CD4-positive, alpha-beta T cell treated with Interleukin-21 for 1 hour (primary cell): ENCODE results near the gene RNF146.
"Not testable (repeated sequence)": the region's sequence is repeated elsewhere in the genome, so short reads cannot be mapped to it uniquely, and the experiment has no call there.

Experiments
- DNase-seq: peaks from one replicate; pipeline ENCODE4 v3.0.0-alpha.2; 2020

RNF146 gene

DNA sequence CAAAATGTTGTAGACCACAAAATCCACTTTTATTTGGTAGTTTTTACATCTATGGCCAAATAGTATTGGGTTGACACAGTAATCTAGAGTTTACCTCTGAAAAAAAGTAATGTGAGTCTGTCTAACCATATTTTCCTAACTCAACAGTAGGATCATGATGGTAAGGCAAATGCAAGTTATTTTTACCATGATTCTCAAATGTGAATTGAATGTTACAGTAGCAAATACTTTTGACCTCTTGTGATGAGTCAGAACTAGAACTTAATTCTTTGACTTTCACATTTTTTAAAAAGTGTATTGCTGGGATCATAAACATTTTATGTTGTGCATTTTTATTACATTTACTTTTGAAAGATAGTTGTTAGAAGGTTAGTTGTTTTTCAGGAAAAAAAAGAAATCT lies 22.0 kb downstream of the RNF146 start:
- no peak for DNase-seq

- no peak for DNase-seq
Observed at GRCh38 chr6:127289934-127290333, 23.3 kb downstream of the RNF146 start.

DNA sequence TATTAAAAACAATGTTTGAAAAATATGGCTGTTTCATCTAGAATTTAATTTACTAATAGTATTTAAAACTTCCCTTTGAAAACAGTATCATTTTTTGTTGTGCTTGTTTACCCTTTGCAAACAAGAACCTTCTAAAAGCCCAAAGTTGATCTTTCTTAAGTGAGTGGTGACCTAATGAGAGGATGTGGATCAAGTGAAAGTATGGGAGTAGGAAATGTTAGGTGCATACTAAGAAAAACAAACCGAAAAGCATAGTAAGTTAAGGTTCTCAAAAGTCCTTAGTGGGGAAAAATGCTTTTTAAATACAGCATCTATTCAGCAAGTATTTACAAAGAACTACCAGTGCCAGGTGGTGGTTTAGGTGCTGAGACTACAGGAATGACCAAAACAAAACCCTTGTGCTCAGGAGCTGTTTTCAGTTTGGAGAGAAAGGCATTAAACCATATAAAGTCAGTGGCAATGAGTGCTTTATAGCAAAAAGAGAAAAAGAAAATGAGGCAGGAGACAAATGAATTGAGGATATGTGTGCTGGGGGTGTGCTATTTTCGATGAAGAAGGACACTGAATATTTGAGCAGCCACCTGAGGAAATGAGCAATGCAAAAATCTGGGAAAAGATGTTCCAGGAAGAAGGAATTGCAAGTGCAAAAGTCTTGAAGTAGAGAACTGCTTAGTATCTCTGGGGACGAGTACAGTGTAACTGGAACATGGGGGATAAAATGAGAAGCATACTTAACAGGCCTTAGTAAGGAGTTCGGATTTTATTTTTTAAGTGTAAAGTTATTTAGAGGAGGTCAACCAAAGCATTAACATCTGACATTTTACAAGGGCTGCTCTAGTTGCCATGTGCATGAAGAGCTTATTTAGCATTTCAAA lies 24.0 kb downstream of the RNF146 start:
- no peak for DNase-seq

GRCh38 chr6:127291495-127291894 lies 24.8 kb downstream of the RNF146 start:
- DNase-seq, result peak; percentile 6

DNA sequence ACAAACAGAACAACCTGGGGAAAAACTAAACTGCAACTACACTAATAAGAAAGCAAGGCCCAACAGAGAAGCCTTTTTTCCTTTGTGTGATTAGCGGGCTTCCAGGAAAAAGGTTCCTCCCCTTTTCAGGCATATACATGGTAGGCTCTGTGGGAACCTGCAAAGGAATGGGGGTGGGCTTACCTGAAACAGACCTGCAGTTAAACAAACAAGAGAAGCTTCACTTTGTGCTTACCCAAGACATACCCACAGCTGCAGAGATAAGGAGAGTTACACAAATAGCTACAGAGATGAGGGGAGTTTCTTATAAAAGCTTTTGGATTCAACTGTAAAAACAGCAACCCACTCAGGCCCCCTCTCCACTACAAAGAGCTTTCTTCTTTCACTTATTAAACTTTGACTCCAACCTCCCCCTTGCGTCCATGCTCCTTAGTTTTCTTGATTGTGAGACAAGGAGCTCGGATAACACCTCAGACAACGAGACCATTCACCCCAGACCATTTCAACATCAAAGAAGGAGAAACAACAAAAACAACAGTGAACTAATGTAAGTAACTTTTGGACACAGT lies 30.9 kb downstream of the RNF146 start:
- no peak for DNase-seq

- DNase-seq, result no peak
Observed at GRCh38 chr6:127298475-127298874, 31.8 kb downstream of the RNF146 start.

DNA sequence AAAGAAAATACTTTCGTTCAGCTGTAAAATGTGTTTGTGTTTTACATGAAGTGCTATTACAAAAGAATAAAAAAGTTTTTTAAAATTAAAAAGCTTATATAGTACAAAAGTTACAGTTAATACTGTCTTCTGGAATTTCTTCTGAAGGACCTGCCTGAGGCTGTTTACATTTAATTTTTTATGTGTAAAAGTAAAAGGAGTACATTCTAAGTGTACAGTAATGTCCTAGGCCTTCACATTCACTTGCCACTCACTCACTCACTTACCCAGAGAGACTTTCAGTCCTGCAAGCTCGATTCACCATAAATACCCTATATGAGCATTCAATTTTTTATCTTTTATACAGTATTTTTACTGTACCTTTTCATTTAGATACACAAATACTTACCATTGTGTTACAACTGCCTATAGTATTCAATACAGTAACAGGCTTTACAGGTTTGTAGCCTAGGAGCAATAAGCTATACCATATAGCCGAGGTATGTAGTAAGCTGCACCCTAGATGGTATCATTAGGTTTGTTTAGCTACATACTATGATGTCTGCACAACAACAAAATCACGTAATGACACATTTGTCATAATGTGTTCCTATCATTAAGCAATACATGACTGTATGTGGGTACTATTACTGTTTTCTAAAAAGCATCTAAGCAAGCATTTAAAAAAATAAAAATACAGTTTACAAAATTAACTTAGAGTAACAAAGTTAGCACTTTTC lies 33.0 kb downstream of the RNF146 start:
- no peak for DNase-seq

DNA sequence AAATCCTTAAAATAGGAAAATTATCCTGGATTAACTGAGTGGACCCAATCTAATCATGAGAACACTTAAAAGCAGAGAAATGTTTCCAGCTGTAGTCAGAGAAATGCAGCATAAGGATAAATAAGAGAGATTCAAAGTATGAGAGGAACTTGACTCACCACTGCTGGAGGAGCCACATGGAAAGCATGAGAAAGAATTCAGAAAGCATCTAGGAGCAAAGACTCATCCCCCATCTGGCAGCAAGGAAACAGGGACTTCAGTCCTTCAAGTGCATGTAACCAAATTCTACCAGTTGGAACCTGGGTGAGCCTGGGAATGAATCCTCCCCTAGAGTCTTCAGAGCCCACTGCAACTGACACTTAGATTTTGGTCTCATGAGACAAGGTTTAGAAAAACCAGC lies 33.7 kb downstream of the RNF146 start:
- no peak for DNase-seq

DNA sequence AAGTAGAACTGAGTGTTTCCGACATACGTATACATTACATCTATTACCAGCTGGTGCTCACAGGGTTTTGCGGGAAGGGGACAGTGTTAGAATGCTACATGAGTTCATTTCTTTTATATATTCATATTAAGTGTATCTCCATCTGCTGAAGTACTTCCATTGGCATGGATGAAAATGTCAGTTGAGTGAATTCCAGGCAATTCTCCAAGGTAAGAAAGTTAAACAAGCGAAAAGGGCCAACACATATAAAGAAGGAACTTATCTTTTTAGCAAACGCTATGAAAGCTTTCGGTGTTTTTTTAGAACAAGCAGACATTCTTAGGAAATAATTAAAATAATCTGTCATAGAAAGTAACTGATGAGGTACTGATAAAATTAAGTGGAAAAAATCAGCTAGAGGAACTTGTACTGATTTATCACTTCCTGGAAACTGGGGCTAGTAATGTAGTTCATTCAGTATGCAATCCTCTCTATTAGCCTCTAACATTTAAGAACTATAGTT lies 34.6 kb downstream of the RNF146 start:
- no peak for DNase-seq

- DNase-seq, result peak; percentile 73
Observed at GRCh38 chr6:127302728-127303660, 36.3 kb downstream of the RNF146 start.

DNA sequence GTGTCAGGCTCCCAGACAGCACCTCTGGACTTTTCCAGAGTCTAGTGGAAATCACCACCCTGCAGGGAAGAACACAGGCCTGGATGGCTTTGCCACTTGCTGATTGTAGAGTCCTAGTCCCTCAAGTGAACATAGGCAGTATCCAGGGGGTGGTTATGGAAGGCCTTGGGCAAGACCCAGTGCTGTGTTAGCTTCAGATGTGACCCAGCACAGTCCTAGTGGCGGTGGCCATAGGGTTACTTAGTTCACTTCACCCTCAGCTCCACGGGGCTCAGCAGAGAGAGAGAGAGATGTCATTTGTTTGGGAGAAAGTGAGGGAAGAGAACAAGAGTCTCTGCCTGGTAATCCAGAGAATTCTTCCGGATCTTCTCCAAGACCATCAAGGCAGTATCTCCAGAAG lies 37.3 kb downstream of the RNF146 start:
- no peak for DNase-seq

DNA sequence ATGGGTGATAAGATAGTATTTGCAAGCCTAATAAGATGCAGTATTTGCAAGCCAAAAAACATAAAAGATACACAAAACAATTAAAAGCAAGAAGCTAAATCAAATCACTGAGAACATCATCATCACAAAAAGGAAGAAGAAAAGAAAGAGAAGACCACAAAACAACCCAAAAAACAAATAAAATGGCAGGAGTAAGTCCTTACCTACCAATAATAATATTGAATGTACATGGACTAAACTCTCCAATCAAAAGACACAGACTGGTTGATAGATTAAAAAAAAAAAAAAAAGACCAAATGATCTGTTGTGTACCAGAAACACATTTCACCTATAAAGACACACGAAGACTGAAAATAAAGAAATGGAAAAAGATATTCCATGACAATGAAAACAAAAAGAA lies 39.1 kb downstream of the RNF146 start:
- DNase-seq, result no peak

DNA sequence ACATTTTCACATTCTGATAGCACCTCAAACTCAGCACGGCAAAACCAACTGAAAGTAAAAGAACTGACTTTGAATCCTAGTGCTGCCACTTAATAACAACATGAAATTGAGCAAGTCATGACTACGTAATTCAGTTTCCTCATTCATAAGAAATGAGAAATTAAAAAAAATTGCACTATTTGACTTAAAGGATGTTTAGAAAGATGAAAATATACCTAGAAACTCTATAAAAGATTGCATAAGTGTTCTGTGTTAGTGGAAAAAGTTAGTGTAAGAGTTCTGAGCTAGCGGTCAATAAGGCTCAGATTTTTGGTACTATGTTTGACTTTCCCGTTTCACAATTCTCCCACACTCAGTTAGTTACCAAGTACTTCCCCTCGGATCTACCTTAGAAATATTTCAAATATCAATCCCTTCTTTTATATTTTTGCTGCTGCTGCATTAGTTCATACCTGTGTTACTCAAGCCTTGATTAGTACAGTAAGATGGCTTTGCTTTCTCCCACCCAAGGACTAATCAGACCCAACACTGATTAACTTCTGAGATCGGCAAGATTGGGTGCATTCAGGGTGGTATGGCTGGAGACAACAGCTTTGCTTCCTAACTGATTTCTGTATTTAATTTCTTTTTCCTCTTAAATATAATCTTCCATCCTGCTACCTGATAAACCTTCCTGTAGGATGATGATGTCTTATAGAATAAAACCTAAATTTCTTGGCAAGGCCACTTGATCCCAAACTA lies 50.9 kb downstream of the RNF146 start:
- no peak for DNase-seq

- no peak for DNase-seq
Observed at GRCh38 chr6:127319686-127320085, 53.0 kb downstream of the RNF146 start.

- no peak for DNase-seq
Observed at GRCh38 chr6:127328043-127328609, 61.5 kb downstream of the RNF146 start.

DNA sequence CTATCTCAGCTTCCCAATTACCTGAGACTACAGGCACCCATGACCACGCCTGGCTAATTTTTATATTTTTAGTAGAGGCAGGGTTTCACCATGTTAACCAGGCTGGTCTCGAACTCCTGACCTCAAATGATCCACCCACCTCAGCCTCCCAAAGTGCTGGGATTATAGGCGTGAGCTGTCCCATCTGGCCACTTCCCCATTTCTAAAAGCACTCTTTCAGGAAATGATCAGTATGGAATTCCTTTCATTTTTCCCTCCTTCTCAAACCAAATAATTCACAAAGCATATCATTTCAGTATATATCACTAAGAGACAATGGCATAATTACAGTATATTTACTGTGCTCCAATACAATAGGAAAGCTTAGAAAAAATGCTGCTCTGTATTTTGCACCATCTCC lies 64.6 kb downstream of the RNF146 start:
- DNase-seq, result not testable (repeated sequence)

DNA sequence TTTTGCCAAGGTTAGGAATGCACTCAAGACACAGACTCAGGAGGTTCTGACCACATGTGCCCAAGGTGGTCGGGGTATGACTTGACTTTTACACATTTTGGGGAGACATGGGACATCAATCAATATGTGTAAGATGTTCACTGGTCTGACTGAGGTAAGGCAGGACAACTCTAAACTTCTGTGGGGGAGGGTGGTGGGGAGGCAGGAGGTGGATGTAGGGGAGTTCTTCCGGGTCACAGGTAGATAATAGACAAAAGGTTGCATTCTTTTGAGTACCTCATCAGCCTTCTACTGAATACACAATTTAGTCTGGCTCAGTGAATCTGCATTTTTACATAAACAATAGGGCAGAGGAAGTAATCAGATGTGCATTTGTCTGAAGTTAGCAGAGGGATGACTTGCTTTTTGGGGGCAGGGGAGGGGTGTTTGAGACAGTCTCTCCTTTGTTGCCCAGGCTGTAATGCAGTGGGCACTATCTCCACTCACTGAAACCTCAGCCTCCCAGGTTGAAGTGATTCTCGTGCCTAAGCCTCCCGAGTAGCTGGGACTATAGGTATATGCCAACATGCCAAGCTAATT lies 65.8 kb downstream of the RNF146 start:
- DNase-seq, result no peak
